ENCODE data around the gene GSN.
A peak's percentile ranks its signal among the peaks of the same experiment; 100 is the strongest.

Gene GSN

GRCh38 chr9:121300283-121301119, 32.5 kb downstream of the GSN start:
- no peak for TF ChIP-seq CTCF (IDR thresholded peaks at IDR 0.05)
- Histone ChIP-seq H3K27ac (peak overlapping the region; percentile 88 to 97), H3K4me3 (peak overlapping the region; percentile 75)
- no peak for DNase-seq (ENCODE audit: low spot score)

- peak; percentile 66 for DNase-seq (ENCODE audit: low spot score)
- no peak for TF ChIP-seq CTCF (IDR thresholded peaks at IDR 0.05)
- Histone ChIP-seq H3K4me3 (peak overlapping the region; percentile 75), H3K27ac (peak overlapping the region; percentile 88 to 97)
Measured at GRCh38 chr9:121301881-121302286, 33.9 kb downstream of the GSN start.

GRCh38 chr9:121302341-121302740, 34.4 kb downstream of the GSN start:
- peak overlapping the region; percentile 88 to 97 for H3K27ac ChIP-seq
- peak; percentile 40 for DNase-seq (ENCODE audit: low spot score)
- TF ChIP-seq CTCF (IDR thresholded peaks at IDR 0.05): no peak
- peak overlapping the region; percentile 75 for H3K4me3 ChIP-seq

- TF ChIP-seq CTCF (IDR thresholded peaks at IDR 0.05): no peak
- DNase-seq (ENCODE audit: low spot score): no peak
- Histone ChIP-seq H3K4me3 (peak overlapping the region; percentile 75), H3K27ac (peak overlapping the region; percentile 40 to 97)
Measured at GRCh38 chr9:121302786-121303185, 34.8 kb downstream of the GSN start.

- H3K4me3 ChIP-seq: peak overlapping the region; percentile 75
- H3K27ac ChIP-seq: peak overlapping the region; percentile 40 to 97
- no peak for DNase-seq (ENCODE audit: low spot score)
- TF ChIP-seq CTCF (IDR thresholded peaks at IDR 0.05): no peak
Measured at GRCh38 chr9:121303456-121304451, 35.8 kb downstream of the GSN start.

GRCh38 chr9:121304707-121305106, 36.7 kb downstream of the GSN start:
- no peak for TF ChIP-seq CTCF (IDR thresholded peaks at IDR 0.05)
- Histone ChIP-seq H3K27ac (peak overlapping the region; percentile 40 to 97), H3K4me3 (peak overlapping the region; percentile 75)
- DNase-seq (ENCODE audit: low spot score): no peak

All from coronary artery (tissue), 2 donors.